Neural cell (in vitro differentiated cells): ENCODE results near the gene TUBD1. TPM values are rescaled to one million over a fixed set of nuclear protein-coding genes. Genes with fewer than 3 reads are reported as not detected.

Experiments
- H2AFZ ChIP-seq: fragments of 200-600, 300-800 bp; sonication (generic), shearing (Covaris generic); 2 replicates; pipeline ENCODE4 v1.6.0; 2014; ENCODE audit warnings: low read depth, mild to moderate bottlenecking, antibody characterized with exemption, low read length, moderate library complexity
- H3F3A ChIP-seq: fragments of 200-600 bp; shearing (Covaris generic); 2 replicates; pipeline ENCODE4 v1.6.1; 2016; ENCODE audit warnings: mild to moderate bottlenecking, moderate library complexity, mixed read lengths, antibody characterized with exemption, low read length; ENCODE audit not compliant: insufficient read depth, poor library complexity, severe bottlenecking
- H3K27ac ChIP-seq: fragments of 200-600, 300-800 bp; sonication (generic), shearing (Covaris generic); 2 replicates; pipeline ENCODE4 v1.5.1; 2014; ENCODE audit warnings: mild to moderate bottlenecking, low read length, moderate library complexity
- H3K27me3 ChIP-seq: fragments of 300-800, 200-600 bp; sonication (generic), shearing (Covaris generic); 2 replicates; pipeline ENCODE4 v1.6.0; 2014; ENCODE audit warnings: mild to moderate bottlenecking, low read depth, low read length, moderate library complexity; ENCODE audit not compliant: insufficient read depth
- H3K36me3 ChIP-seq: fragments of 300-800, 200-600 bp; sonication (generic), shearing (Covaris generic); 2 replicates; pipeline ENCODE4 v1.5.1; 2014; ENCODE audit warnings: mild to moderate bottlenecking, antibody characterized with exemption, low read length, moderate library complexity; ENCODE audit not compliant: insufficient read depth
- H3K4me2 ChIP-seq: fragments of 300-800, 200-600 bp; sonication (generic), shearing (Covaris generic); 2 replicates; pipeline ENCODE4 v1.6.0; 2014; ENCODE audit warnings: mild to moderate bottlenecking, low read length
- H3K4me3 ChIP-seq: fragments of 300-800, 200-600 bp; sonication (generic), shearing (Covaris generic); 2 replicates; pipeline ENCODE4 v1.5.1; 2014; ENCODE audit warnings: mild to moderate bottlenecking, low read length, moderate library complexity
- H3K79me2 ChIP-seq: fragments of 200-600 bp; shearing (Covaris generic); replicated peaks from 2 replicates; pipeline ENCODE4 v1.6.0; 2014; ENCODE audit warnings: mild to moderate bottlenecking, low read length, moderate library complexity; ENCODE audit not compliant: insufficient read depth
- H3K9ac ChIP-seq: fragments of 300-800, 200-600 bp; sonication (generic), shearing (Covaris generic); 2 replicates; pipeline ENCODE4 v1.6.1; 2016; ENCODE audit warnings: mild to moderate bottlenecking, low read length, mixed read lengths
- H3K9me2 ChIP-seq: fragments of 200-600 bp; shearing (Covaris generic); 2 replicates; pipeline ENCODE4 v1.6.1; 2016; ENCODE audit warnings: mild to moderate bottlenecking, low read length, mixed read lengths; ENCODE audit not compliant: insufficient read depth
- H3K9me3 ChIP-seq: fragments of 200-600, 300-800 bp; sonication (generic), shearing (Covaris generic); 2 replicates; pipeline ENCODE4 v1.6.1; 2016; ENCODE audit warnings: mild to moderate bottlenecking, mixed run types, low read length, moderate library complexity, mixed read lengths
- H4K20me1 ChIP-seq: fragments of 200-600 bp; shearing (Covaris generic); 2 replicates; pipeline ENCODE4 v1.6.1; 2016; ENCODE audit warnings: mild to moderate bottlenecking, mixed run types; ENCODE audit not compliant: insufficient read depth
- CTCF ChIP-seq: fragments of 450-650 bp; IDR thresholded peaks from 2 replicates; pipeline ENCODE4 v1.5.1; 2014; ENCODE audit warnings: antibody characterized with exemption, mild to moderate bottlenecking, moderate library complexity; ENCODE audit not compliant: poor library complexity, severe bottlenecking
- EP300 ChIP-seq: fragments of 450-650 bp; conservative IDR thresholded peaks from 2 replicates; pipeline ENCODE4 v1.6.1; 2014; ENCODE audit warnings: antibody characterized with exemption, mild to moderate bottlenecking, moderate library complexity; ENCODE audit not compliant: poor library complexity, severe bottlenecking
- EZH2 ChIP-seq: fragments of 200-600, 300-800 bp; shearing (Covaris generic), sonication (generic); IDR thresholded peaks from 2 replicates; pipeline ENCODE4 v1.6.1; 2014; ENCODE audit warnings: antibody characterized with exemption, low read length, borderline replicate concordance, mild to moderate bottlenecking; ENCODE audit not compliant: insufficient read depth, poor library complexity, severe bottlenecking
- MXI1 ChIP-seq: fragments of 450-650 bp; conservative IDR thresholded peaks from 2 replicates; pipeline ENCODE4 v1.6.1; 2014; ENCODE audit warnings: antibody characterized with exemption, mild to moderate bottlenecking; ENCODE audit not compliant: poor library complexity, severe bottlenecking
- POLR2AphosphoS5 ChIP-seq: IDR thresholded peaks from 2 replicates; pipeline ENCODE4 v1.6.1; 2012
- RAD21 ChIP-seq: fragments of 450-650 bp; conservative IDR thresholded peaks from 2 replicates; pipeline ENCODE4 v1.6.1; 2014; ENCODE audit warnings: antibody characterized with exemption, mild to moderate bottlenecking, moderate library complexity
- REST ChIP-seq: IDR thresholded peaks from 2 replicates; pipeline ENCODE4 v1.6.1; 2012; ENCODE audit warnings: borderline replicate concordance
- SMC3 ChIP-seq: fragments of 450-650 bp; conservative IDR thresholded peaks from 2 replicates; pipeline ENCODE4 v1.6.1; 2014; ENCODE audit warnings: antibody characterized with exemption, mild to moderate bottlenecking, moderate library complexity; ENCODE audit not compliant: poor library complexity
- TAF1 ChIP-seq: IDR thresholded peaks from 2 replicates; pipeline ENCODE4 v1.6.1; 2012; ENCODE audit warnings: low read depth
- polyA plus RNA-seq: library from polyadenylated mRNA; depleted of rRNA; stranded (reverse); fragments of >200 nt; gene quantifications from 2 replicates; pipeline ENCODE4 v1.2.3, GENCODE V29; 2014

The TUBD1 gene
- polyA plus RNA-seq, 1 donor from 2014 or later: 12.3 TPM

- H3K9me2 ChIP-seq: no peaks in the 10 kb centered on the region
- H2AFZ ChIP-seq: no peak overlapping the region
- no peaks in the 10 kb centered on the region for H4K20me1 ChIP-seq
- H3K4me3 ChIP-seq: no peak overlapping the region
- no peak overlapping the region for H3K9ac ChIP-seq
- no peaks in the 10 kb centered on the region for H3K36me3 ChIP-seq
- TF ChIP-seq EZH2 (no peak), TAF1 (no peak), CTCF (no peak), REST (no peak), EP300 (no peak)
- no peak overlapping the region for H3K27ac ChIP-seq
- H3K4me2 ChIP-seq: no peak overlapping the region
- no peaks in the 10 kb centered on the region for H3K27me3 ChIP-seq
- H3K9me3 ChIP-seq: no peaks in the 10 kb centered on the region
- no peaks in the 10 kb centered on the region for H3F3A ChIP-seq
- H3K79me2 ChIP-seq: no peaks in the 10 kb centered on the region
Observed at GRCh38 chr17:59846394-59847165, 46.2 kb downstream of the TUBD1 start.

DNA sequence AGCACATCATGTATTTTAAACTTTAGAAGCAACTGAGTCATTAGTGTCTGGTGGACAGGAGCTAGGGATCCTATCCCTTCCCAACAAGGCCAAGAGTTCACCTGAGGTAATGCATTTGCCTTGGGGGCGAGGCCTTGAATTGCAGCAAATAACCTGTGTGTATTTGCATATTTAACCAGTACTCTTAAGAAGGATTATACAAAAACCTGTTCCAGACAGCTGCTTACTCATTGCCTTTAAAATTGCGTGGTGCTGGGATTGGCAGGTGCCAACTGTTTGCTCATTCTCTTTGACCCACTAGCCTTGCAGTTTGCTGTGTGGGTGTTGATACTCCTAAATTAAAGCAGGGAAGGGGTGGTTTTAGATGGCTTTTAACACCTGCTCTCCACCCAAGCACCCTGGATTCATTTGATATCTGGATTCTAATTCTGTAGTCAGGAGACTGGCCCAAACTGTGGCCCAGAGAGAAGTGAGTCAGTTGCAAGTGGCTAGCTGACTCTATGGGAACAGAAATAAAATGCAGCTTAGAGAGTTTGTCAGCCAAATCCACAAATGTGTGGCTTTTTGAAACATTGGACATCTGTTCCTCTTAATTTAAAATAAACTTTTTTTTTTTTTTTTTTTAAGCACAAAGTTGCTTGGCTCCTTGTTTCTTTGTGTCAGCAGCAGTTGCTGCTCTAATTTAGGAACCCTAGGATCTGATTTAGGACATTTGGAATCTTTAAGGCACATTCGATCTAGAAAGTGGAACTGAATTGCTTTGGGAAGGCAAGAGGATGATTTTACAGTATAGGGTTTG lies 46.9 kb downstream of the TUBD1 start:
- no peak for TF ChIP-seq CTCF
- no peak for TF ChIP-seq POLR2AphosphoS5
- TF ChIP-seq MXI1: no peak
- no peak for TF ChIP-seq REST
- no peak for TF ChIP-seq SMC3
- no peak for TF ChIP-seq EP300
- no peak for TF ChIP-seq EZH2
- no peak for TF ChIP-seq TAF1
- TF ChIP-seq RAD21: no peak
- Histone ChIP-seq H3K4me2 (no peak overlapping the region), H3K9me3 (no peaks in the 10 kb centered on the region), H3K9me2 (no peaks in the 10 kb centered on the region), H3K79me2 (no peaks in the 10 kb centered on the region), H2AFZ (no peak overlapping the region), H3K27ac (no peak overlapping the region), H3K27me3 (no peaks in the 10 kb centered on the region), H3K36me3 (no peaks in the 10 kb centered on the region), H3K9ac (no peak overlapping the region), H3K4me3 (no peak overlapping the region), H4K20me1 (no peaks in the 10 kb centered on the region), H3F3A (no peaks in the 10 kb centered on the region)
